Measurements from ENCODE around the gene PEX26. TPM values are rescaled to one million over a fixed set of nuclear protein-coding genes. Genes with fewer than 3 reads are reported as not detected.

PEX26 gene
- total RNA-seq, 1 donor from 2014 or later = 35.2 TPM

DNA sequence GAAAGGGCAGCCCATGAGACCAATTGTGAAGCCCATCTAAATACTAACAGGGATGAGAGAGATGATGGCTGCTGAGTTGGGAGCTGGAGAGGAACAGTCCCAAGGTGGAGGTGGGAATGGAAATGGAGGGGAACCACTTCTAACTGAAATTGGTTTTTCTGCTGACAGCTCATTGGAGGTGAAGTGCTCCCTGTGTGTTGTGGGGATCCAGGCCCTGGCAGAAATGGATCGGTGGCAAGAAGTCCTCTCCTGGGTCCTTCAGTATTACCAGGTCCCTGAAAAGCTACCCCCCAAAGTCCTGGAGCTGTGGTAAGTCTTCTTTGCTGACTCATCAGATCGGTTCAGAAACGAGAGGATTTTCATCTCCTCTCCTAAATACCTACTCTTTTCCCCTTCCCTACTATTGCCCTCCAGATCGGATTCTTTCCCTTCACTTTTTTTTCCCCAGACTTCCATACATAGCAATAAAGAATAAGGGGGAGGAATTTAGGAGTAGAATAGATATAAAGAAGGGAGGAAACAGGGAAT, 2.0 kb downstream of the PEX26 start:
- H3K36me3 Mint-ChIP-seq (ENCODE audit: low read depth) = peaks cover 51% of the 10 kb centered on the region
- intact Hi-C loops (cut with micrococcal nuclease) = loop anchor here (10.0 kb wide), 1 partner anchor 995 kb away; the partner anchor contains the start of gene IL17RA
- H3K27ac Mint-ChIP-seq = no peak overlapping the region
- no peaks in the 10 kb centered on the region for H3K27me3 Mint-ChIP-seq
- TF ChIP-seq, protein P1, sequence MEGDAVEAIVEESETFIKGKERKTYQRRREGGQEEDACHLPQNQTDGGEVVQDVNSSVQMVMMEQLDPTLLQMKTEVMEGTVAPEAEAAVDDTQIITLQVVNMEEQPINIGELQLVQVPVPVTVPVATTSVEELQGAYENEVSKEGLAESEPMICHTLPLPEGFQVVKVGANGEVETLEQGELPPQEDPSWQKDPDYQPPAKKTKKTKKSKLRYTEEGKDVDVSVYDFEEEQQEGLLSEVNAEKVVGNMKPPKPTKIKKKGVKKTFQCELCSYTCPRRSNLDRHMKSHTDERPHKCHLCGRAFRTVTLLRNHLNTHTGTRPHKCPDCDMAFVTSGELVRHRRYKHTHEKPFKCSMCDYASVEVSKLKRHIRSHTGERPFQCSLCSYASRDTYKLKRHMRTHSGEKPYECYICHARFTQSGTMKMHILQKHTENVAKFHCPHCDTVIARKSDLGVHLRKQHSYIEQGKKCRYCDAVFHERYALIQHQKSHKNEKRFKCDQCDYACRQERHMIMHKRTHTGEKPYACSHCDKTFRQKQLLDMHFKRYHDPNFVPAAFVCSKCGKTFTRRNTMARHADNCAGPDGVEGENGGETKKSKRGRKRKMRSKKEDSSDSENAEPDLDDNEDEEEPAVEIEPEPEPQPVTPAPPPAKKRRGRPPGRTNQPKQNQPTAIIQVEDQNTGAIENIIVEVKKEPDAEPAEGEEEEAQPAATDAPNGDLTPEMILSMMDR (IDR thresholded peaks at IDR 0.05) = no peak
- no peaks in the 10 kb centered on the region for H3K9me3 Mint-ChIP-seq
- ATAC-seq (ENCODE audit: low read depth) = no peak
- H3K4me1 Mint-ChIP-seq = peaks cover 50% of the 10 kb centered on the region
- peak overlapping the region; percentile 95 for H3K4me3 Mint-ChIP-seq
- CTCF ChIA-PET = interaction anchor here (1.5 kb wide), 1 partner anchor 249 kb away, joined by 8 read pairs; no protein-coding TSS in a partner anchor
- POLR2A ChIA-PET = interaction anchor here (0.6 to 1.1 kb wide), 2 partner anchors 22 to 83 kb away, joined by 3 to 8 read pairs; no protein-coding TSS in a partner anchor
- no peak for DNase-seq

GRCh38 chr22:18081416-18081815, 3.6 kb downstream of the PEX26 start:
- DNase-seq (no peak), ATAC-seq (ENCODE audit: low read depth) (no peak)
- Mint-ChIP-seq H3K27ac (no peak overlapping the region), H3K9me3 (no peaks in the 10 kb centered on the region), H3K36me3 (ENCODE audit: low read depth) (peaks cover 67% of the 10 kb centered on the region), H3K4me1 (peaks cover 38% of the 10 kb centered on the region), H3K27me3 (no peaks in the 10 kb centered on the region), H3K4me3 (no peak overlapping the region)
- TF ChIP-seq, protein P1 (IDR thresholded peaks at IDR 0.05) = no peak
- intact Hi-C loops (cut with micrococcal nuclease) = no loop called here
- POLR2A ChIA-PET = no interaction called here
- CTCF ChIA-PET = no interaction called here

DNA sequence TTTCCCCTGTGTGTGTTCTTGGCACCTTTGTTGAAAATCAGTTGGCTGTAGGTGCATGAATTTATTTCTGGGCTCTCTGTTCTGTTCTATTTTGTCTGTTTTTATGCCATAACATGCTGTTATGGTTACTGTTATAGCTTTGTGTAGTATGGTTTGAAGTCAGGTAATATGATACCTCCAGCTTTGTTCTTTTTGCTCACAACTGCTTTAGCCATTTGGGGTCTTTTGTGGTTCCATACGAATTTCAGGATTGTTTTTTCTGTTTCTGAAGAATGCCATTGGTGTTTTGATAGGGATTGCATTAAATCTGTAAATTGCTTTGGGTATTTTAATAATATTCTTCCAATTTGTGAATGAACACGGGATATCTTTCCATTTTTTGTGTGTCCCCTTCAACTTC, 4.7 kb downstream of the PEX26 start:
- ChIA-PET CTCF (interaction anchor here (0.8 kb wide), 1 partner anchor 252 kb away, joined by 4 read pairs; no protein-coding TSS in a partner anchor), POLR2A (no interaction called here)
- H3K36me3 Mint-ChIP-seq (ENCODE audit: low read depth) = peaks cover 73% of the 10 kb centered on the region
- no peaks in the 10 kb centered on the region for H3K9me3 Mint-ChIP-seq
- ATAC-seq (ENCODE audit: low read depth) = no peak
- DNase-seq = no peak
- H3K27ac Mint-ChIP-seq = no peak overlapping the region
- TF ChIP-seq, protein P1 (IDR thresholded peaks at IDR 0.05) = no peak
- H3K4me3 Mint-ChIP-seq = no peak overlapping the region
- peaks cover 28% of the 10 kb centered on the region for H3K4me1 Mint-ChIP-seq
- H3K27me3 Mint-ChIP-seq = no peaks in the 10 kb centered on the region
- intact Hi-C loops (cut with micrococcal nuclease) = no loop called here

- POLR2A ChIA-PET = no interaction called here
- CTCF ChIA-PET = no interaction called here
- no peaks in the 10 kb centered on the region for H3K27me3 Mint-ChIP-seq
- H3K4me3 Mint-ChIP-seq = no peak overlapping the region
- intact Hi-C loops (cut with micrococcal nuclease) = no loop called here
- H3K27ac Mint-ChIP-seq = no peak overlapping the region
- H3K4me1 Mint-ChIP-seq = peaks cover 24% of the 10 kb centered on the region
- peaks cover 78% of the 10 kb centered on the region for H3K36me3 Mint-ChIP-seq (ENCODE audit: low read depth)
- no peak for ATAC-seq (ENCODE audit: low read depth)
- DNase-seq = no peak
- TF ChIP-seq, protein P1 (IDR thresholded peaks at IDR 0.05) = no peak
- H3K9me3 Mint-ChIP-seq = no peaks in the 10 kb centered on the region
These were observed 5.6 kb downstream of the PEX26 start for GRCh38 chr22:18083406-18083805.

DNA sequence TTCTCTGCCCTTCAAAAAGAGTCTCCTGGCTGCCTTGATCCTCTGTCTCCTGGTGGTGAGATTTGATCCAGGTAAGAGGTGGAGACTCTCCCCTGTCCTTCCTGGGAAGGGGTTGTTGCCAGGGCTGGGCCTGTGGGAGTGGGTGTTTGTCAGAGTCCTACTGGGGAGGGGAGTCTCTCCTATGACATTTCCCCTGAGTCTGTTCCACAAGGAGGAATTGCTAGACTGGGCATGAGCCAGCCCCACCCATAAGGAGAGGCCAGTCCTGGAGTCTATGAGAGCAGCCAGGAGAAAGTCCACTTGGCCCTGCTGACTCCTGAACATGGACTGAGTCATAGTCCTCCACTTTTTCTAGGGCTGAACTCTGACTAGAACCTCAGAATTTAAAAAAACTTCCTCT, 7.4 kb downstream of the PEX26 start:
- POLR2A ChIA-PET = no interaction called here
- H3K27me3 Mint-ChIP-seq = no peaks in the 10 kb centered on the region
- CTCF ChIA-PET = no interaction called here

More for the DNA sequence above, 7.4 kb downstream of the PEX26 start:
- no peak for DNase-seq
- H3K9me3 Mint-ChIP-seq = no peaks in the 10 kb centered on the region
- no peak for ATAC-seq (ENCODE audit: low read depth)
- no peak overlapping the region for H3K4me3 Mint-ChIP-seq
- peaks cover 88% of the 10 kb centered on the region for H3K36me3 Mint-ChIP-seq (ENCODE audit: low read depth)
- no peak overlapping the region for H3K27ac Mint-ChIP-seq
- TF ChIP-seq, protein P1 (IDR thresholded peaks at IDR 0.05) = no peak
- intact Hi-C loops (cut with micrococcal nuclease) = no loop called here
- peaks cover 11% of the 10 kb centered on the region for H3K4me1 Mint-ChIP-seq

Measured in activated B cell treated with CpG ODN at 0.5 μM for 24 hours (primary cell).